NK-92 treated with Interleukin-12 subunit alpha and Interleukin-12 subunit beta, amount 100 ng/mL, for 24 hours (cell line): Measurements from ENCODE around the gene LNPEP.

Source experiments
- DNase-seq: peaks from one replicate; lab custom pipeline; 2025; lab: John Stamatoyannopoulos, UW

Gene LNPEP

DNA sequence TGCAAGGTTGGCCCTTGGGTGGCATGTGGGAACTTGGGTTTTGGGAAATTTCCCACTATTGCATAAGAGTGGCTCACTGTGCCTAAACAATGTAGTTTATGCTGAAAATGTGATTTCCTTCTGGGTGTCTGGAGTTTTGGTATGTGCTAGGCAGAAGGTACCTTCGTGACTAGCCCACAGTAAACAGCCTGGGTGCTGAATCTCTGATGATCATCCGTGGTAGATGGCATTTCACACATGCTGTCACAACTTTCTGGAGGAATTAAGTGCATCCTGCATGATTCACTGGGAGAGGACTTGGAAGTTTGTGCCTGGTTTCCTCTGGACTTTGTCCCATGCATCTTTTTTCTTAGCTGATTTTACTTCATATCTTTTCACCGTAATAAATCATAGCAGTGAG is 64.5 kb downstream of the LNPEP start:
- no peak for DNase-seq

DNA sequence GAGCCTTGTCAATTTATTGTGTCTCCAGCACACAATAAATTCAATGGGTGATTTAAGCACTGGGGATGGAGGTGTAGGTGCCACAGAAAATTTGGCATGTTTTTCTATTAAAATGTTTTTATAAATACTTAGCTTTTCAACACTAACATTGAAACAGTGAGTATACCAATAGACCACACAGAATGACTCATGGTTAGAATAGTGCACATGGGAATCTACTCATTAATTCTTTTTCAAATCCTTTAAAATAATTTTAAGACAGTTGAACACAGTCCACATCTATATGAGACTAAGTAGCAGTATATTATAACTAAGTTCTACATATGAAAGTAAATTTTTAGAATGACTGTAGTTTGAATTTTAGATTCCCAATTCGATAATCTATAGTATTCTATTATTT is 67.1 kb downstream of the LNPEP start:
- DNase-seq, result no peak

- no peak for DNase-seq
Measured at GRCh38 chr5:97004423-97005060, 68.7 kb downstream of the LNPEP start.

GRCh38 chr5:97006454-97007060 is 70.7 kb downstream of the LNPEP start:
- no peak for DNase-seq

GRCh38 chr5:97009212-97009898 is 73.5 kb downstream of the LNPEP start:
- DNase-seq, result no peak

DNA sequence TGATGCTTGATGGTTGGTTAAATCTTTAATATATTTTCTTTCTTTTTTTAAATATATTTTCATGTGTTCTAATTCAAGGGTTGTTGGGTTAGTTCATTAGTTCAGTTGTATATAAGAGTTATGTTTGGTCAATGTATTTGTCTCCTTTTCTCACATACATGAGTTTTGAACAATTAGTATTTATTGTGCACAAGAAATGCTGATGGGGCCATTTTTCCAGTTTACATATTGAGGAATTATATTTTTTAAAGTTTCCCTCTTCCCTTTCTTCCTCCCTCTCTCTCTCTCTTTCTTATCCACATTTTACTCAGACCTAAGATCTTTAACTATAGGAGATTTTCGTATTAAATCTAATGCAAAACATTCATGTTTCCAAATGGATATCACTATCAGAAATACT is 74.0 kb downstream of the LNPEP start:
- DNase-seq, result no peak

DNA sequence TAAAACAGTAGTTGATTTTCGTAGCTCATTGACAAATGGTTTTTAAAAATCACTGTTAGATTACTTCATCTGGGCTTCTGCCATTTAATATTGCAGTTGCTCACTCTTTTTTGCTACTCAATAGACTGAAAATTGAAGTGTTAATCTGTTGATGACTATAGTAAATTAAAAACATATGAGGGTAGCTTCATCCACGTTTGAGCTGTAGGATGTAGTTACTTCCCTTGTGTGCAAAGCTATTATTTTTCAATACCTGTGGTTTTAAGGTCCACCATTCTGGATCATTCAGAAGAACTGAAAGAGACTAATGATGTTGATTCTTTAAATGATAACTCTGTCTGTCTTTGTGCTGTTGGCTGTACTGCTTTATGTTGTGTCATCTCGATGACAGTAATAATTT is 74.7 kb downstream of the LNPEP start:
- no peak for DNase-seq

GRCh38 chr5:97011567-97011966 is 75.7 kb downstream of the LNPEP start:
- no peak for DNase-seq

DNA sequence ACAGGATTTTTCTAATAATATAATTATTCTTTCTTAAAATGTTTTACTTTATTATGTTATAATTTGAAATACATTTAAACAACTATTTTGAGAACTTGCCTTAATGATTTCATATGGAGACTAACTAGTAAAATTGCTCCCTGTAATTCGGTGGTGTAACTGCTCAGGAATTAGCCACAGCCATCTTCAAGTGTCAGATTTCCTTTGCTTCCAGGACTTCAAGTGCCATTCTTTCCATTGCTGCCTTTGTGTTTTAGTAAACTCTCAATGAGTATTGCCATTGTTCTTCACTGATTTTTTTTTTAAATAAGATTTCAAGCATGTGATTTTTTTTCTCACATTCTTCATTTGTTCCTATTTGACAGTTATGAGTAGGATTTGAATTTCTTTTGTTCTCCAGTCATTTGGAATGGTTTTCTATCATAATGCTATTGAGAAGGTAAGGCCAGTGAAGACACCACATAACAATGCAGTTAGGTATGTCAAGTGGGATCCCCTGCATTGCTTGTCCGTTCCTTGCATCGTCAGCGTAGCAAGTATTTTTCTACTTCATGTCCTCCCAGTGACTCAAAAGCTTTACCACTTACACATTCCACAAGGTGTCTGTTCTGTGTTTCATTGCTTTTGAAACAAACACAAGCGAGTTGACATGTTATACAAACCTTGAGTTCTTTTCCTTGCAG is 83.7 kb downstream of the LNPEP start:
- no peak for DNase-seq

GRCh38 chr5:97021416-97021815 is 85.5 kb downstream of the LNPEP start:
- DNase-seq, result no peak

DNA sequence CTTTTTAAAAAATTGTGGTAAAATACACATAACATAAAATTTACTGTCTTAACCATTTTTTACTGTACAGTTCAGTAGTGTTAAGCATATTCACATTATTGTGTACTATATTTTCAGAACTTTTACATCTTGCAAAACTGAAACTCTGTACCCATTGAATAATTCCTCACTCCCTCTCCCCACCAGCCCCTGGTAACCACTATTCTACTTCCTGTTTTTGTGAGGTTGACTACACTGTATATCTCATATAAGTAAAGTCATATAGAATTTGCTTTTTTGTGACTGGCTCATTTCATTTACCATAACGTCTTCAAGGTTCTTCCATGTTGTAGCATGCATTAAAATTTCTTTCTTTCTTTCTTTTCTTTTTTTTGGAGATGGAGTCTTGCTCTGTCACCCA is 87.0 kb downstream of the LNPEP start:
- DNase-seq, result no peak

DNA sequence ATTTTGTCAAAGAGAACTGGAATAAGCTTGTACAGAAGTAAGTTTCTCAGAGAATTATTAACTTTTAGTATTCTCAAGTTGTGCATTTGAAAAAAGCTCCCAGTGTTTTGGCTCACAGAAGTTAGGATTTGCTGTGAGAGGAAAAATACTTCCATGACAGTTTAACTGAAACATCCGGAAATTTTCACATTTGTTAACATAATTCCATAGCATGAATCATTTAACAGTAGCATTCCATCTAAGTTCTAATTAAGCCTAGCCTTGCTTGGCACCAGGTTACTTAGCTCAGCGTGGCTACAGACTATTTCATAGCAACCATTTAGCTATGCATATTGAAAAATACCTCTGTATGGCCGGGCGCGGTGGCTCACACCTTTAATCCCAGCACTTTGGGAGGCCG is 90.8 kb downstream of the LNPEP start:
- no peak for DNase-seq

- DNase-seq, result no peak
Measured at GRCh38 chr5:97037819-97038218, 101.9 kb downstream of the LNPEP start.

- DNase-seq, result no peak
Measured at GRCh38 chr5:97041239-97041638, 105.4 kb downstream of the LNPEP start.

GRCh38 chr5:97042996-97043395 is 107.1 kb downstream of the LNPEP start:
- no peak for DNase-seq

- DNase-seq, result no peak
Measured at GRCh38 chr5:97043511-97043910, 107.6 kb downstream of the LNPEP start.

DNA sequence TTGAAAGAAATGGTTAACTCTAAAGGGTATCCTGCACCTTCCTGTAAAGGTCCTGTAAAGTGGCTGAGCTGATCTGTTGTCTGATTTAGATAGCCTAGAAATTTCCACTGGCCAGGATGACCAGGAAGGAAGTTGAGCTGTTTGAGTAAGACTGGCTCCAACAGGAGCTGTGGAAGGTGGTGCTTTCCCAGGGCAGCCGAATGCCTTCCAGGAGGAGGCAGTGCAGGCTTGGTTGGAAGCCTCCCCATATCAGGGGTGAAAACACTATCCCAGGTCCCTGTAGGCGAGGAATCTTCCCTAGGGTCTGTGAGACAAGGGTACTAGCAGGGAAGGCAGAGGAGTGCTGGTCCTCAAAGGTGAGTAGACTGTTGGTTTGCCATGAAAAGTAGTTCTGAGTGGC is 108.2 kb downstream of the LNPEP start:
- no peak for DNase-seq

DNA sequence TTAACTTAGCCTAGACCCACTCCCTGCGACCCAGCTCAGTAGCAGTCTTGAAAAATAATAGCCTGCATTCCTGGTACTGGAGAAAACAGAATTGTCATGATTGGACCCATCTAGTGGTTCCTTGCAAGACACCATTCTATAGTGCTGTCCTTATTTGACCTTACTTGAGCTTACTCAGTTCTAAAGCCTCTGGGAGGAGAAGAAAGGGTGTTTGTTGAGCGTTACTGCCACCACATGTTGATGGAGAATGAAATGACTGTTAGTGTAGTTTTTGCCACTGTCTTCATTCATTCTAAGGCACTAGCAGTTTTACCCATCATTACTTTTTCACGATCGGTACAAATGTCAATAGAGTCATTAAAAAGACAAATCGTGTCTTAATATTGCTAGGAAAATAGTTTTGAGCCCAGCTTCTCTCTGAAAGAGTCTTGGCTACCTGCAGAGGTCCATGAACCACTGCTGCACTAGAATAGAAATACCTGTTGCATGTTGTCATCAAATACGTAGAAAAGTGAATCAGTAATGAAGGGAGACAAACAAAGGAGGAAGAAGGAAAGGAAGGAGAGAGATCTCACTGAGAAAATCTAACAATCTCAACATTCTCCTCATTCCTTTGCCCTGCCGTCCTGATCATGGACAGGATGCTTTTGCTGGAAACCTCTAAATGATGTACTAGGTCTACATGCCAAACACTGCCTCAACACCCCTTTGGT is 110.5 kb downstream of the LNPEP start:
- no peak for DNase-seq

DNA sequence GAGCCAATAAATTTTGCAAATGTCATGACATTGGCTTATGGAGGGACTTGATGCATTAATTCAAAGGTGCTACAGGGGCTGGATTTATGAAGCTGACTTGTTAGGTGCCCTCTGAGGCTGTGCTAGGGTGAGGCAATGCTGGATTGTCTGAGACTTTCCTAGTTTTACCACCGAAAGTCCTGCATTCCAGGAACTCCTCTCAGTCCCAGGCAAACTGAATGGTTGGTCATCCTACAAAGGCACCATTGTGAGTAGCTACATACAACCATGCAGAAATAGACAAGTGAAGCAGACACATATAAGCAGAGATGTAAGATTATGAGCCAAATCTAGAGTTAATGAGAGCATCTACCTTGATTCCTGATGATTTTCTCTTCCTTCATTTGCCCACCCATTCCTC is 111.2 kb downstream of the LNPEP start:
- no peak for DNase-seq

DNA sequence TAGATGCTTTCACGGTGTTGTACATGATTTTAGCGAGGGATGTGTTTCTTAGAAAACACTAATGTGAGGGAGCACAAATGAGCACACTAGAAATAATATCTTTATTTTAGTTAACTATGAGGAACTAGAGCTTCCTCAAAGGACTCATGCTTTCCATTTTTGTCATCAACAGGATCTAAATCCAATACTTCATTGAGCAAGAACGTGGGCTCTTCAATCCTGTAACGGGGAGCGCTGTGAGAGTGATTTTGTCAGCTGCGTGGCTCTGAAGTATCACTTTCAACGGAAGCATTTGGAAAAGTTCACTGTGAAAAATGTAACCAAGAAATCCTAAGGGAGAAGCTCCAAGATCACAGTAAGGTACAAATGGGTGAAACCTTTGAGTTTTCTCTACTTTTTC is 113.3 kb downstream of the LNPEP start:
- DNase-seq, result no peak

- DNase-seq, result no peak
Measured at GRCh38 chr5:97056263-97056662, 120.4 kb downstream of the LNPEP start.

DNA sequence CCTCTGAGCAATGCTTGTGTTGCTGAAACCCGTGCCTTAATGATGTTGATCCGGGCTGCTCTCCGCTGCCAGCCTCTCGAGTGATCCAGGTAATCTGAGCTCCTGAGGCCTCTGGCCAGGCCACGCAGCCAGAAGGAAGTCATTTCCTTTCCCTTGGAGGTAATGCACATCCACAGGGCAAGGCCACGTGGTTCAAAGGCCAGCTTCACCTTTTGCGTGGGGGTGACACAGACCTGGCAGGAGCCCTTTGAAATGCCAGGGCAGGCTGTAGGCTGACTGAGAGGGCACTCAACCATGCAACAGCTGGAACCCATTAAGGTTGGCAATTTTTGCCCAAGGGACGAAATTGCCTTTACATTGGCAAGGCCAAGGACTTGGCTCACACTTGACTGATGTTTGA is 126.2 kb downstream of the LNPEP start:
- no peak for DNase-seq
